ENCODE measurements around the gene CCDC77.
A peak's percentile ranks its signal among the peaks of the same experiment; 100 is the strongest.

Gene CCDC77

GRCh38 chr12:466039-466438, 64.6 kb downstream of the CCDC77 start:
- Histone ChIP-seq H3K36me3 (ENCODE audit: control insufficient read depth, insufficient read depth, low read length) (no peaks in the 10 kb centered on the region), H3K27ac (ENCODE audit: low read depth, low read length) (no peak overlapping the region), H3K4me1 (ENCODE audit: control insufficient read depth, insufficient read depth, low read length) (no peaks in the 10 kb centered on the region), H3K9ac (ENCODE audit: low read depth, low read length) (no peak overlapping the region), H3K9me3 (ENCODE audit: control insufficient read depth, insufficient read depth, low read length) (no peaks in the 10 kb centered on the region), H3K4me3 (ENCODE audit: low read depth, low read length) (no peak overlapping the region), H3K27me3 (ENCODE audit: control insufficient read depth, insufficient read depth, low read length) (peaks cover 14% of the 10 kb centered on the region)

- Histone ChIP-seq H3K36me3 (ENCODE audit: control insufficient read depth, insufficient read depth, low read length) (no peaks in the 10 kb centered on the region), H3K4me3 (ENCODE audit: low read depth, low read length) (no peak overlapping the region), H3K4me1 (ENCODE audit: control insufficient read depth, insufficient read depth, low read length) (no peaks in the 10 kb centered on the region), H3K27ac (ENCODE audit: low read depth, low read length) (no peak overlapping the region), H3K27me3 (ENCODE audit: control insufficient read depth, insufficient read depth, low read length) (peaks cover 7% of the 10 kb centered on the region; the same call in 1 of the 2 replicates), H3K9me3 (ENCODE audit: control insufficient read depth, insufficient read depth, low read length) (no peaks in the 10 kb centered on the region), H3K9ac (ENCODE audit: low read depth, low read length) (no peak overlapping the region)
Observed at GRCh38 chr12:466762-467161, 65.3 kb downstream of the CCDC77 start.

- no peaks in the 10 kb centered on the region for H3K4me1 ChIP-seq (ENCODE audit: control insufficient read depth, insufficient read depth, low read length)
- no peak overlapping the region for H3K9ac ChIP-seq (ENCODE audit: low read depth, low read length)
- no peak overlapping the region for H3K4me3 ChIP-seq (ENCODE audit: low read depth, low read length)
- H3K9me3 ChIP-seq (ENCODE audit: control insufficient read depth, insufficient read depth, low read length): no peaks in the 10 kb centered on the region
- H3K27me3 ChIP-seq (ENCODE audit: control insufficient read depth, insufficient read depth, low read length): no peaks in the 10 kb centered on the region
- H3K36me3 ChIP-seq (ENCODE audit: control insufficient read depth, insufficient read depth, low read length): no peaks in the 10 kb centered on the region
- no peak overlapping the region for H3K27ac ChIP-seq (ENCODE audit: low read depth, low read length)
Observed at GRCh38 chr12:467591-467990, 66.1 kb downstream of the CCDC77 start.

- Histone ChIP-seq H3K27me3 (ENCODE audit: control insufficient read depth, insufficient read depth, low read length) (no peaks in the 10 kb centered on the region), H3K4me3 (ENCODE audit: low read depth, low read length) (no peak overlapping the region), H3K9me3 (ENCODE audit: control insufficient read depth, insufficient read depth, low read length) (no peaks in the 10 kb centered on the region)
Observed at GRCh38 chr12:468671-469389, 67.4 kb downstream of the CCDC77 start.

GRCh38 chr12:470133-470532, 68.7 kb downstream of the CCDC77 start:
- H3K4me1 ChIP-seq (ENCODE audit: control insufficient read depth, insufficient read depth, low read length): peaks cover 10% of the 10 kb centered on the region
- H3K27ac ChIP-seq (ENCODE audit: low read depth, low read length): no peak overlapping the region
- no peak overlapping the region for H3K4me3 ChIP-seq (ENCODE audit: low read depth, low read length)
- H3K9me3 ChIP-seq (ENCODE audit: control insufficient read depth, insufficient read depth, low read length): no peaks in the 10 kb centered on the region
- no peaks in the 10 kb centered on the region for H3K27me3 ChIP-seq (ENCODE audit: control insufficient read depth, insufficient read depth, low read length)
- H3K9ac ChIP-seq (ENCODE audit: low read depth, low read length): no peak overlapping the region
- H3K36me3 ChIP-seq (ENCODE audit: control insufficient read depth, insufficient read depth, low read length): no peaks in the 10 kb centered on the region

More at GRCh38 chr12:468671-469389, 67.4 kb downstream of the CCDC77 start:
- H3K9ac ChIP-seq (ENCODE audit: low read depth, low read length): no peak overlapping the region
- H3K36me3 ChIP-seq (ENCODE audit: control insufficient read depth, insufficient read depth, low read length): no peaks in the 10 kb centered on the region
- H3K27ac ChIP-seq (ENCODE audit: low read depth, low read length): no peak overlapping the region
- H3K4me1 ChIP-seq (ENCODE audit: control insufficient read depth, insufficient read depth, low read length): peaks cover 5% of the 10 kb centered on the region; the same call in 1 of the 2 replicates

GRCh38 chr12:473198-473597, 71.8 kb downstream of the CCDC77 start:
- Histone ChIP-seq H3K4me3 (ENCODE audit: low read depth, low read length) (no peak overlapping the region), H3K9ac (ENCODE audit: low read depth, low read length) (no peak overlapping the region), H3K27ac (ENCODE audit: low read depth, low read length) (no peak overlapping the region), H3K27me3 (ENCODE audit: control insufficient read depth, insufficient read depth, low read length) (no peaks in the 10 kb centered on the region), H3K4me1 (ENCODE audit: control insufficient read depth, insufficient read depth, low read length) (peaks cover 10% of the 10 kb centered on the region), H3K36me3 (ENCODE audit: control insufficient read depth, insufficient read depth, low read length) (no peaks in the 10 kb centered on the region), H3K9me3 (ENCODE audit: control insufficient read depth, insufficient read depth, low read length) (no peaks in the 10 kb centered on the region)

- H3K36me3 ChIP-seq (ENCODE audit: control insufficient read depth, insufficient read depth, low read length): no peaks in the 10 kb centered on the region
Observed at GRCh38 chr12:473863-474577, 72.6 kb downstream of the CCDC77 start.

GRCh38 chr12:475286-475685, 73.8 kb downstream of the CCDC77 start:
- Histone ChIP-seq H3K27me3 (ENCODE audit: control insufficient read depth, insufficient read depth, low read length) (no peaks in the 10 kb centered on the region), H3K27ac (ENCODE audit: low read depth, low read length) (no peak overlapping the region), H3K36me3 (ENCODE audit: control insufficient read depth, insufficient read depth, low read length) (no peaks in the 10 kb centered on the region), H3K9me3 (ENCODE audit: control insufficient read depth, insufficient read depth, low read length) (no peaks in the 10 kb centered on the region), H3K4me1 (ENCODE audit: control insufficient read depth, insufficient read depth, low read length) (peaks cover 10% of the 10 kb centered on the region), H3K4me3 (ENCODE audit: low read depth, low read length) (no peak overlapping the region), H3K9ac (ENCODE audit: low read depth, low read length) (no peak overlapping the region)

More at GRCh38 chr12:473863-474577, 72.6 kb downstream of the CCDC77 start:
- H3K27me3 ChIP-seq (ENCODE audit: control insufficient read depth, insufficient read depth, low read length): no peaks in the 10 kb centered on the region
- no peak overlapping the region for H3K9ac ChIP-seq (ENCODE audit: low read depth, low read length)
- no peaks in the 10 kb centered on the region for H3K9me3 ChIP-seq (ENCODE audit: control insufficient read depth, insufficient read depth, low read length)
- no peak overlapping the region for H3K4me3 ChIP-seq (ENCODE audit: low read depth, low read length)
- H3K27ac ChIP-seq (ENCODE audit: low read depth, low read length): peak overlapping the region; percentile 68
- peaks cover 10% of the 10 kb centered on the region for H3K4me1 ChIP-seq (ENCODE audit: control insufficient read depth, insufficient read depth, low read length)

GRCh38 chr12:479161-479560, 77.7 kb downstream of the CCDC77 start:
- Histone ChIP-seq H3K4me1 (ENCODE audit: control insufficient read depth, insufficient read depth, low read length) (peaks cover 1% of the 10 kb centered on the region; the same call in 1 of the 2 replicates), H3K9ac (ENCODE audit: low read depth, low read length) (no peak overlapping the region), H3K27ac (ENCODE audit: low read depth, low read length) (no peak overlapping the region), H3K36me3 (ENCODE audit: control insufficient read depth, insufficient read depth, low read length) (no peaks in the 10 kb centered on the region), H3K9me3 (ENCODE audit: control insufficient read depth, insufficient read depth, low read length) (no peaks in the 10 kb centered on the region), H3K27me3 (ENCODE audit: control insufficient read depth, insufficient read depth, low read length) (no peaks in the 10 kb centered on the region), H3K4me3 (ENCODE audit: low read depth, low read length) (no peak overlapping the region)

- Histone ChIP-seq H3K27ac (ENCODE audit: low read depth, low read length) (no peak overlapping the region), H3K4me3 (ENCODE audit: low read depth, low read length) (no peak overlapping the region), H3K9ac (ENCODE audit: low read depth, low read length) (no peak overlapping the region), H3K9me3 (ENCODE audit: control insufficient read depth, insufficient read depth, low read length) (no peaks in the 10 kb centered on the region), H3K27me3 (ENCODE audit: control insufficient read depth, insufficient read depth, low read length) (no peaks in the 10 kb centered on the region), H3K4me1 (ENCODE audit: control insufficient read depth, insufficient read depth, low read length) (no peaks in the 10 kb centered on the region), H3K36me3 (ENCODE audit: control insufficient read depth, insufficient read depth, low read length) (no peaks in the 10 kb centered on the region)
Observed at GRCh38 chr12:480831-481816, 79.7 kb downstream of the CCDC77 start.
